GM21528 (cell line): ENCODE results near the gene EDIL3.
"Not testable (repeated sequence)": the region's sequence is repeated elsewhere in the genome, so short reads cannot be mapped to it uniquely, and the experiment has no call there.

Experiments used
- ATAC-seq: cut with Tn5 transposase; IDR thresholded peaks from one replicate; pipeline ENCODE4 v1.9.1; 2021; ENCODE audit warnings: mild to moderate bottlenecking, moderate library complexity; ENCODE audit not compliant: unreplicated experiment, low FRiP score

EDIL3 gene

GRCh38 chr5:84379749-84380148 is 4.9 kb downstream of the EDIL3 start:
- no peak for ATAC-seq

GRCh38 chr5:84378961-84379360 is 5.7 kb downstream of the EDIL3 start:
- no peak for ATAC-seq

GRCh38 chr5:84378420-84378819 is 6.3 kb downstream of the EDIL3 start:
- no peak for ATAC-seq

GRCh38 chr5:84376346-84376745 is 8.3 kb downstream of the EDIL3 start:
- no peak for ATAC-seq

- no peak for ATAC-seq
Observed at GRCh38 chr5:84374568-84374967, 10.1 kb downstream of the EDIL3 start.

GRCh38 chr5:84373506-84373905 is 11.2 kb downstream of the EDIL3 start:
- no peak for ATAC-seq

- ATAC-seq: no peak
Observed at GRCh38 chr5:84372066-84372695, 12.5 kb downstream of the EDIL3 start.

- no peak for ATAC-seq
Observed at GRCh38 chr5:84370176-84370575, 14.5 kb downstream of the EDIL3 start.

GRCh38 chr5:84364043-84364442 is 20.6 kb downstream of the EDIL3 start:
- ATAC-seq: no peak

GRCh38 chr5:84362061-84362720 is 22.5 kb downstream of the EDIL3 start:
- ATAC-seq: no peak

GRCh38 chr5:84361572-84361971 is 23.1 kb downstream of the EDIL3 start:
- ATAC-seq: no peak

GRCh38 chr5:84360056-84360455 is 24.6 kb downstream of the EDIL3 start:
- no peak for ATAC-seq

- no peak for ATAC-seq
Observed at GRCh38 chr5:84354101-84354500, 30.6 kb downstream of the EDIL3 start.

- no peak for ATAC-seq
Observed at GRCh38 chr5:84344788-84345187, 39.9 kb downstream of the EDIL3 start.

GRCh38 chr5:84343171-84343570 is 41.5 kb downstream of the EDIL3 start:
- ATAC-seq: no peak

GRCh38 chr5:84332106-84332505 is 52.6 kb downstream of the EDIL3 start:
- no peak for ATAC-seq

- ATAC-seq: no peak
Observed at GRCh38 chr5:84327591-84327990, 57.1 kb downstream of the EDIL3 start.

GRCh38 chr5:84322646-84323045 is 62.0 kb downstream of the EDIL3 start:
- no peak for ATAC-seq

GRCh38 chr5:84317826-84318225 is 66.9 kb downstream of the EDIL3 start:
- ATAC-seq: not testable (repeated sequence)

- ATAC-seq: not testable (repeated sequence)
Observed at GRCh38 chr5:84312280-84312679, 72.4 kb downstream of the EDIL3 start.

GRCh38 chr5:84309850-84310249 is 74.8 kb downstream of the EDIL3 start:
- ATAC-seq: not testable (repeated sequence)

- ATAC-seq: no peak
Observed at GRCh38 chr5:84306601-84307000, 78.1 kb downstream of the EDIL3 start.
